CD14-positive monocyte (primary cell): Measurements from ENCODE around the gene DDX43. TPM values are rescaled to one million over a fixed set of nuclear protein-coding genes. Genes with fewer than 3 reads are reported as not detected.

Source experiments
- DNase-seq, 3 donors: peaks; one replicate each; pipeline ENCODE4 v3.0.0-alpha.2; 2011 to 2022
- H2AFZ ChIP-seq: 2 replicates; pipeline ENCODE4 v1.6.0; 2012; ENCODE audit warnings: mild to moderate bottlenecking, low read depth, low read length, inconsistent platforms; ENCODE audit not compliant: insufficient read depth, poor library complexity, severe bottlenecking
- H3K27ac ChIP-seq, 2 donors: 1 replicate in 1 of 2; 2 replicates in 1 of 2; pipeline ENCODE4 v1.5.1; 2012 to 2013; ENCODE audit warnings: low read length in 2 of 2, control low read depth in 1 of 2, inconsistent platforms in 1 of 2, low read depth in 1 of 2, mild to moderate bottlenecking in 1 of 2
- H3K27me3 ChIP-seq, 2 donors: one replicate each; pipeline versions ENCODE4 v1.6.0 to v1.6.1; 2011 to 2013; ENCODE audit warnings: low read length in 2 of 2; ENCODE audit not compliant: control insufficient read depth in 2 of 2, insufficient read depth in 2 of 2
- H3K36me3 ChIP-seq, 2 donors: replicated peaks in 1 of 2; 1 replicate in 1 of 2; 2 replicates in 1 of 2; pipeline versions ENCODE4 v1.5.1 to v1.6.1; 2012 to 2013; ENCODE audit warnings: low read length in 2 of 2, control low read depth in 1 of 2, inconsistent platforms in 1 of 2, mild to moderate bottlenecking in 1 of 2; ENCODE audit not compliant: insufficient read depth in 2 of 2, control insufficient read depth in 1 of 2
- H3K4me1 ChIP-seq, 2 donors: 1 replicate in 1 of 2; 2 replicates in 1 of 2; pipeline versions ENCODE4 v1.5.1 to v1.6.1; 2012 to 2013; ENCODE audit warnings: low read length in 2 of 2, control low read depth in 1 of 2, inconsistent platforms in 1 of 2, mild to moderate bottlenecking in 1 of 2, moderate library complexity in 1 of 2; ENCODE audit not compliant: insufficient read depth in 2 of 2, control insufficient read depth in 1 of 2
- H3K4me2 ChIP-seq: replicated peaks from 2 replicates; pipeline ENCODE3; 2012; ENCODE audit warnings: low read length, moderate library complexity, mild to moderate bottlenecking; ENCODE audit not compliant: poor library complexity, severe bottlenecking; ENCODE audit errors: extremely low read depth
- H3K4me3 ChIP-seq, 3 experiments: fragments of 200-600 bp in 1 of 3; sonication (generic) in 1 of 3; replicated peaks in 1 of 3; 1 replicate in 2 of 3; 2 replicates in 1 of 3; pipeline ENCODE4 v1.5.1; 2011 to 2013; ENCODE audit warnings: low read length in 3 of 3, mild to moderate bottlenecking in 3 of 3, control low read depth in 2 of 3, low read depth in 2 of 3, inconsistent platforms in 1 of 3, moderate library complexity in 1 of 3
- H3K79me2 ChIP-seq: 2 replicates; pipeline ENCODE4 v1.6.0; 2012; ENCODE audit warnings: mild to moderate bottlenecking, control low read depth, inconsistent platforms, low read length, moderate library complexity; ENCODE audit not compliant: insufficient read depth
- H3K9ac ChIP-seq: 2 replicates; pipeline ENCODE4 v1.6.0; 2017; ENCODE audit warnings: low read length, mild to moderate bottlenecking; ENCODE audit not compliant: insufficient read depth, poor library complexity, severe bottlenecking
- H3K9me3 ChIP-seq, 2 donors: replicated peaks in 1 of 2; 1 replicate in 1 of 2; 2 replicates in 1 of 2; pipeline versions ENCODE4 v1.5.1 to v1.6.1; 2012 to 2013; ENCODE audit warnings: low read length in 2 of 2, control low read depth in 1 of 2; ENCODE audit not compliant: control insufficient read depth in 1 of 2, insufficient read depth in 1 of 2
- H4K20me1 ChIP-seq: 2 replicates; pipeline ENCODE4 v1.6.0; 2012; ENCODE audit warnings: mild to moderate bottlenecking, low read length, control low read depth, moderate library complexity; ENCODE audit not compliant: insufficient read depth
- H3K27ac Mint-ChIP-seq, 7 donors: one replicate each; pipeline ENCODE4 v1.8.0; 2020; ENCODE audit warnings: mild to moderate bottlenecking in 7 of 7, mixed read lengths in 7 of 7, moderate library complexity in 6 of 7, inconsistent platforms in 2 of 7
- H3K27me3 Mint-ChIP-seq, 3 donors: one replicate each; pipeline ENCODE4 v1.8.0; 2021 to 2022; ENCODE audit warnings: low read depth in 3 of 3, mild to moderate bottlenecking in 3 of 3, mixed read lengths in 3 of 3, moderate library complexity in 3 of 3, inconsistent platforms in 1 of 3
- H3K36me3 Mint-ChIP-seq, 2 donors: one replicate each; pipeline ENCODE4 v1.8.0; 2020; ENCODE audit warnings: mixed read lengths in 2 of 2, inconsistent platforms in 1 of 2, mild to moderate bottlenecking in 1 of 2
- H3K4me1 Mint-ChIP-seq: one replicate; pipeline ENCODE4 v1.8.0; 2020; ENCODE audit warnings: mild to moderate bottlenecking, mixed read lengths
- H3K4me3 Mint-ChIP-seq, 2 donors: one replicate each; pipeline ENCODE4 v1.8.0; 2020; ENCODE audit warnings: mild to moderate bottlenecking in 2 of 2, mixed read lengths in 2 of 2, moderate library complexity in 1 of 2
- H3K9me3 Mint-ChIP-seq, 7 donors: one replicate each; pipeline ENCODE4 v1.8.0; 2020 to 2022; ENCODE audit warnings: mixed read lengths in 7 of 7, mild to moderate bottlenecking in 6 of 7, moderate library complexity in 6 of 7, inconsistent platforms in 2 of 7
- CTCF ChIP-seq: fragments of 200-600 bp; IDR thresholded peaks from one replicate; pipeline ENCODE4 v1.8.0; 2022; ENCODE audit warnings: antibody characterized with exemption, mild to moderate bottlenecking
- WGBS: methylation state at CpG from one replicate; pipeline ENCODE4 v1.1.5; 2013; ENCODE audit warnings: missing lambda C conversion rate; ENCODE audit not compliant: insufficient coverage; 5-methylcytosine and 5-hydroxymethylcytosine counted together
- intact Hi-C, 2 donors: fragments of 100-400 bp; cut with micrococcal nuclease; formaldehyde crosslinking; loops; one replicate each; pipeline versions ENCODE4 v1.15.0 to v1.15.1; 2023
- polyA plus RNA-seq, 3 donors: library from polyadenylated mRNA; depleted of rRNA in 1 of 3; unstranded in 2 of 3; stranded (reverse) in 1 of 3; fragments of 300-500 nt in 2 of 3; fragments of >200 nt in 1 of 3; fragmentation: Illumina TruSeq in 2 of 3; gene quantifications; 1 replicate in 2 of 3; 2 replicates in 1 of 3; pipeline ENCODE4 v1.2.3, GENCODE V29; 2012 to 2021

DDX43 gene
- polyA plus RNA-seq, 3 donors, result 0.23 to 1.0 TPM; not detected in 1

- Mint-ChIP-seq H3K27ac (no peak overlapping the region), H3K9me3 (no peaks in the 10 kb centered on the region), H3K4me1 (no peaks in the 10 kb centered on the region), H3K4me3 (no peak overlapping the region), H3K36me3 (peaks cover 0 to 3% of the 10 kb centered on the region in 2 donors), H3K27me3 (peaks cover 0 to 2% (median 0%) of the 10 kb centered on the region in 3 donors)
- Histone ChIP-seq H2AFZ (no peak overlapping the region), H3K36me3 (no peaks in the 10 kb centered on the region), H4K20me1 (no peaks in the 10 kb centered on the region), H3K79me2 (no peaks in the 10 kb centered on the region), H3K4me2 (no peak overlapping the region), H3K9ac (no peak overlapping the region), H3K4me1 (no peaks in the 10 kb centered on the region), H3K4me3 (no peak overlapping the region), H3K9me3 (no peaks in the 10 kb centered on the region), H3K27ac (no peak overlapping the region), H3K27me3 (no peaks in the 10 kb centered on the region)
- intact Hi-C loops, result no loop called here
- no peak for DNase-seq
- no peak for TF ChIP-seq CTCF
Observed at GRCh38 chr6:73400656-73401055, 6.0 kb downstream of the DDX43 start.

DNA sequence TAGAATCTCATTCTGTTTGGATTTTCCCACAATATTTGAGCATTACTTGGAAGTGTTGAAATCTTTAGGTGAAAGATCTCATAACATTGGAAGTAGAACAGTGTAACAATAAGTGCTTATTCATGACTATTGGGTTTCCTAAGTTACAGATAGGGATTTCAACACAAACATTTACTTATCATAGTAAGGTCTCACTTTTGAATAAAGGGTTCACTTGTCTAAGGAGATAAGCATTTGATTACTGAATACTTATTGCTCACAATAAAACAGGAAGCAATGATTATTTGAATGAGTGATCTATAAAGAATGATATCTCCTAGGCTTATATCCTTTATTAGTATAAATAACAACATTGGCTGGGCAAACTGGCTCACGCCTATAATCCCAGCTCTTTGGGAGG lies 14.8 kb downstream of the DDX43 start:
- Histone ChIP-seq H3K4me2 (no peak overlapping the region), H3K27me3 (no peaks in the 10 kb centered on the region), H4K20me1 (no peaks in the 10 kb centered on the region), H3K4me3 (no peak overlapping the region), H3K9ac (no peak overlapping the region), H2AFZ (no peak overlapping the region), H3K79me2 (no peaks in the 10 kb centered on the region), H3K4me1 (no peaks in the 10 kb centered on the region), H3K27ac (no peak overlapping the region), H3K36me3 (peaks cover 0 to 15% of the 10 kb centered on the region in 2 donors), H3K9me3 (no peaks in the 10 kb centered on the region)
- Mint-ChIP-seq H3K4me3 (no peak overlapping the region), H3K27ac (no peak overlapping the region), H3K36me3 (peaks cover 18 to 19% of the 10 kb centered on the region in 2 donors), H3K27me3 (peaks cover 0 to 1% (median 0%) of the 10 kb centered on the region in 3 donors), H3K9me3 (no peaks in the 10 kb centered on the region), H3K4me1 (no peaks in the 10 kb centered on the region)
- intact Hi-C loops, result no loop called here
- WGBS, result no CpG with 5 or more reads among the region's 1 CpG
- no peak for TF ChIP-seq CTCF
- no peak for DNase-seq
